Gastroesophageal sphincter (tissue), 3 donors: ENCODE data around the gene DGUOK.
"Not testable (repeated sequence)": the region's sequence is repeated elsewhere in the genome, so short reads cannot be mapped to it uniquely, and the experiment has no call there.

Experiments used
- POLR2A ChIP-seq, 2 donors: fragments of 450-650 bp; IDR thresholded peaks; one replicate each; pipeline ENCODE4 v1.6.1; 2017; ENCODE audit warnings: antibody characterized with exemption in 2 of 2, mild to moderate bottlenecking in 2 of 2, moderate library complexity in 1 of 2
- TF ChIP-seq, protein P1 (sequence below), 4 experiments: fragments of 200-600 bp in 2 of 4; fragments of 450-650 bp in 2 of 4; sonication (generic) in 1 of 4; IDR thresholded peaks; one replicate each; pipeline ENCODE4 v1.5.1; 2017 to 2019; ENCODE audit warnings: antibody characterized with exemption in 4 of 4, mild to moderate bottlenecking in 2 of 4, moderate library complexity in 2 of 4

DNA sequence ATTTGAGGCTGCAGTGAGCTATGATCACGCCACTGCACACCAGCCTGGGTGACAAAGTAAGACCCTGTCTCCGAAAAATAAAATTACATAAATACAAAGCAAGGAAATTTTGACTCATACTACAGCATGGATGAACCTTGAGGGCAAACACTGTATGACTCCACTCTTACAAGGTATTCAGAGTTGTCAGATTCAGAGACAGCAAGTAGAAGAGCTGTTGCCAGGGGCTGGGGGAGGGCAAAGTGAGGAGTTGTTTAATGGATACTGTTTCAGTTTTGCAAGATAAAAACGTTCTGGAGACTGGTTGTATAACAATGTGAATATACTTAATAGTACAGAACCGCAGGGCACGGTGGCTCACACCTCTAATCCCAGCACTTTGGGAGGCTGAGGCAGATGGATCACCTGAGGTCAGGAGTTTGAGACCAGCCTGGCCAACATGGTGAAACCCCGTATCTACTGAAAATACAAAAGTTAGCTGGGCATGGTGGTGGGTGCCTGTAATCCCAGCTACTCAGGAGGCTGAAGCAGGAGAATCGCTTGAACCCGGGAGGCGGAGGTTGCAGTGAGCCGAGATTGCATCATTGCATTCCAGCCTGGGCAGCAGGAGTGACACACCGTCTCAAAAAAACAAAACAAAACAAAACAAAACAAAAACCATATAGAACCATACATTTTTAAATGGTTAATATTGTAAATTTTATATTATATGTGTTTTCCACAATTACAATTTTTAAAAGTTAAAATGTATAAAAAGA is 38.9 kb upstream of the DGUOK start:
- TF ChIP-seq, protein P1, sequence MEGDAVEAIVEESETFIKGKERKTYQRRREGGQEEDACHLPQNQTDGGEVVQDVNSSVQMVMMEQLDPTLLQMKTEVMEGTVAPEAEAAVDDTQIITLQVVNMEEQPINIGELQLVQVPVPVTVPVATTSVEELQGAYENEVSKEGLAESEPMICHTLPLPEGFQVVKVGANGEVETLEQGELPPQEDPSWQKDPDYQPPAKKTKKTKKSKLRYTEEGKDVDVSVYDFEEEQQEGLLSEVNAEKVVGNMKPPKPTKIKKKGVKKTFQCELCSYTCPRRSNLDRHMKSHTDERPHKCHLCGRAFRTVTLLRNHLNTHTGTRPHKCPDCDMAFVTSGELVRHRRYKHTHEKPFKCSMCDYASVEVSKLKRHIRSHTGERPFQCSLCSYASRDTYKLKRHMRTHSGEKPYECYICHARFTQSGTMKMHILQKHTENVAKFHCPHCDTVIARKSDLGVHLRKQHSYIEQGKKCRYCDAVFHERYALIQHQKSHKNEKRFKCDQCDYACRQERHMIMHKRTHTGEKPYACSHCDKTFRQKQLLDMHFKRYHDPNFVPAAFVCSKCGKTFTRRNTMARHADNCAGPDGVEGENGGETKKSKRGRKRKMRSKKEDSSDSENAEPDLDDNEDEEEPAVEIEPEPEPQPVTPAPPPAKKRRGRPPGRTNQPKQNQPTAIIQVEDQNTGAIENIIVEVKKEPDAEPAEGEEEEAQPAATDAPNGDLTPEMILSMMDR (IDR thresholded peaks at IDR 0.05), result not testable (repeated sequence)
- TF ChIP-seq POLR2A (IDR thresholded peaks at IDR 0.05), result not testable (repeated sequence)
